ENCODE data around the gene GINS1.

The GINS1 gene

DNA sequence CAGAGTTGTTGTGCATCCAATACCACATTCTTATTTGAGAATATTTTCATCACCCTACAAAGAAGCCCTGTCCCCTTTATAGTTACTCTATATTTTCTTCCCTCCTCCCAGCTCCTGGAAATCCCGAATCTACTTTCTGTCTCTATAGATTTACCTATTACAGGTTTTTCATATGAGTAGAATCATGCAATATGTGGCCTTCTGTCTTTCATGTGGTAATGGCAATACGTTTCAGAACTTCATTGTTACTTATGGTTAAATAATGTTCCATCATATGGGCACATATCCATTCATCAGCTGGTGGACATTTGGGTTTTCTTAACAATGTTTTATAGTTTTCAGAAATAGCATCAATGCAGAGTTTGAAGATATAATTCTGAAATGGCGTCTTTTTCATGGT is 17.1 kb downstream of the GINS1 start:
- ChIA-PET CTCF (interaction anchor here (1.3 kb wide), 1 partner anchor 8 kb away, joined by 3 read pairs; no protein-coding TSS in a partner anchor), POLR2A (no interaction called here)
- no peak for DNase-seq (ENCODE audit: low read depth, low spot score)
- no peak for TF ChIP-seq CTCF (IDR thresholded peaks at IDR 0.05; ENCODE audit: insufficient read depth, low read length, missing control alignments)
- H3K4me3 ChIP-seq (ENCODE audit: low read depth, low read length), result no peak overlapping the region

- CTCF ChIA-PET, result interaction anchor here (1.2 kb wide), 1 partner anchor 13 kb away, joined by 4 read pairs; no protein-coding TSS in a partner anchor
- TF ChIP-seq CTCF (IDR thresholded peaks at IDR 0.05; ENCODE audit: insufficient read depth, low read length, missing control alignments), result no peak
- no peak for DNase-seq (ENCODE audit: low read depth, low spot score)
- POLR2A ChIA-PET, result no interaction called here
- H3K4me3 ChIP-seq (ENCODE audit: low read depth, low read length), result no peak overlapping the region
Observed at GRCh38 chr20:25437153-25437581, 29.7 kb downstream of the GINS1 start.

GRCh38 chr20:25439328-25439727 is 31.9 kb downstream of the GINS1 start:
- TF ChIP-seq CTCF (IDR thresholded peaks at IDR 0.05; ENCODE audit: insufficient read depth, low read length, missing control alignments), result no peak
- ChIA-PET CTCF (no interaction called here), POLR2A (no interaction called here)
- H3K4me3 ChIP-seq (ENCODE audit: low read depth, low read length), result no peak overlapping the region
- no peak for DNase-seq (ENCODE audit: low read depth, low spot score)

- DNase-seq (ENCODE audit: low read depth, low spot score), result no peak
- TF ChIP-seq CTCF (IDR thresholded peaks at IDR 0.05; ENCODE audit: insufficient read depth, low read length, missing control alignments), result no peak
- POLR2A ChIA-PET, result no interaction called here
- CTCF ChIA-PET, result no interaction called here
- no peak overlapping the region for H3K4me3 ChIP-seq (ENCODE audit: low read depth, low read length)
Observed at GRCh38 chr20:25444556-25444955, 37.1 kb downstream of the GINS1 start.

DNA sequence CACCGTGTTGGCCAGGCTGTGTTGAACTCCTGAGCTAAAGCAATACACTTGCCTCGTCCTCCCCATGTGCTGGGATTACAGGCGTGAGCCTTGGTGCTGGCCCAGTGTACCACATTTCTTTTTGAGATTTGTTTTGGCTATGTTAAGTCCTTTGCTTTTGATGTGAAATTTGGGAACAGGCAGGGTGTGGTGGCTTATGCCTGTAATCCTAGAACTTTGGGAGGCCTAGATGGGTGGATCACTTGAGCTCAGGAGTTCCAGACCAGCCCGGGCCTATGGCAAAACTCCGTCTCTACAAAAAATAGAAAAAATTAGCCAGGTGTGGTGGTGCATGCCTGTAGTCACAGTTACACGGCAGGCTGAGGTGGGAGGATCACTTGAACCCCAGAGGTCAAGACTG is 40.2 kb downstream of the GINS1 start:
- POLR2A ChIA-PET, result no interaction called here
- no peak for DNase-seq (ENCODE audit: low read depth, low spot score)
- H3K4me3 ChIP-seq (ENCODE audit: low read depth, low read length), result no peak overlapping the region
- no peak for TF ChIP-seq CTCF (IDR thresholded peaks at IDR 0.05; ENCODE audit: insufficient read depth, low read length, missing control alignments)
- CTCF ChIA-PET, result interaction anchor here (1.0 kb wide), 1 partner anchor 9 kb away, joined by 3 read pairs; no protein-coding TSS in a partner anchor

DNA sequence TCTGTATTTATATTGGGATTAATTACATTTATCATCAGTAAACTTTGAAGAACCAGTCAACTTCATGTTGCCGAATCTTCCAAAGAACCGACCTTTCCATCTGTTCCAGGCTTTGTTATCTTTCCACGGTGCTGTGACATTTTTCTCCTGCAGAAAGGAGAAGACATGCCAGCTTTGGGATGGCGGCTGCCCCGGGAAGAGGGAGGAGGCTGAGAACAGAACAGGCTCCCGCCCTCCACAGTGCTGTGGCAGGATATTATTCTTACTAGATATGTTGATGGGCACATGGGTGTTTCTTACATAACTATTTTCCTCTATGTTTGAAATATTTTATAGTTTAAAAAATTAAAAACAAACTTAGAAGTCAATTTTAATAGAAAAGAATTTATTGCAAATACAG is 44.9 kb downstream of the GINS1 start:
- CTCF ChIA-PET, result no interaction called here
- DNase-seq (ENCODE audit: low read depth, low spot score), result no peak
- TF ChIP-seq CTCF (IDR thresholded peaks at IDR 0.05; ENCODE audit: insufficient read depth, low read length, missing control alignments), result no peak
- H3K4me3 ChIP-seq (ENCODE audit: low read depth, low read length), result no peak overlapping the region
- POLR2A ChIA-PET, result no interaction called here

All from AG04449 (cell line).